H1 (cell line): ENCODE measurements around the gene SESN1. TPM values are rescaled to one million over a fixed set of nuclear protein-coding genes. Genes with fewer than 3 reads are reported as not detected.
A peak's percentile ranks its signal among the peaks of the same experiment; 100 is the strongest.

ENCODE experiments used
- CTCF ChIA-PET: fragments of 300-600 bp; sonication (Branson Sonifier 250); formaldehyde crosslinking; loops from one replicate; lab custom pipeline; 2021; ENCODE audit not compliant: partially characterized antibody; lab: Charles Lee
- POLR2A ChIA-PET: fragments of 300-600 bp; sonication (Branson Sonifier 250); formaldehyde crosslinking; loops from one replicate; lab custom pipeline; 2021; ENCODE audit warnings: inconsistent platforms; ENCODE audit not compliant: partially characterized antibody; lab: Charles Lee
- DNase-seq, 2 experiments: peaks; one replicate each; pipeline versions ENCODE4 v3.0.0 to v3.0.0-alpha.2; 2010 to 2022; ENCODE audit warnings: low spot score in 2 of 2, low read depth in 1 of 2, mixed read lengths in 1 of 2
- FAIRE-seq: peaks from 2 replicates; lab custom pipeline; 2011; peaks lifted over from hg19 to GRCh38; lab: Jason Lieb, UNC
- H2AFZ ChIP-seq: 2 replicates; pipeline ENCODE4 v1.8.1; 2012; ENCODE audit warnings: low read length, inconsistent platforms
- H2AK5ac ChIP-seq: 2 replicates; pipeline ENCODE4 v1.6.1; 2013; ENCODE audit warnings: low read depth, low read length
- H2BK120ac ChIP-seq: replicated peaks from 2 replicates; pipeline ENCODE3; 2013; ENCODE audit warnings: low read depth, low read length, inconsistent platforms
- H2BK12ac ChIP-seq: 2 replicates; pipeline ENCODE4 v1.6.1; 2013; ENCODE audit warnings: low read depth, low read length
- H2BK15ac ChIP-seq: 2 replicates; pipeline ENCODE4 v1.6.1; 2013; ENCODE audit warnings: low read length
- H2BK20ac ChIP-seq: 2 replicates; pipeline ENCODE4 v1.6.1; 2013; ENCODE audit warnings: low read length
- H2BK5ac ChIP-seq: 2 replicates; pipeline ENCODE4 v1.6.1; 2013; ENCODE audit warnings: low read depth, low read length
- H3K14ac ChIP-seq: 2 replicates; pipeline ENCODE4 v1.6.1; 2013; ENCODE audit warnings: inconsistent platforms; ENCODE audit not compliant: insufficient read length
- H3K18ac ChIP-seq: 2 replicates; pipeline ENCODE4 v1.6.1; 2013; ENCODE audit warnings: low read length; ENCODE audit errors: extremely low read depth
- H3K23ac ChIP-seq: 2 replicates; pipeline ENCODE4 v1.6.1; 2013; ENCODE audit warnings: inconsistent platforms; ENCODE audit not compliant: insufficient read length
- H3K23me2 ChIP-seq: 2 replicates; pipeline ENCODE4 v1.6.1; 2013; ENCODE audit warnings: low read depth, low read length
- H3K27ac ChIP-seq: 2 replicates; pipeline ENCODE4 v1.6.1; 2011; ENCODE audit warnings: low read depth, low read length, inconsistent platforms
- H3K27me3 ChIP-seq, 4 experiments: replicated peaks in 1 of 4; 1 replicate in 1 of 4; 2 replicates in 3 of 4; pipeline versions ENCODE4 v1.6.1 to v1.8.1; 2011 to 2013; ENCODE audit warnings: low read length in 3 of 4, mild to moderate bottlenecking in 3 of 4, inconsistent platforms in 2 of 4, mixed read lengths in 2 of 4, moderate library complexity in 1 of 4; ENCODE audit not compliant: control insufficient read depth in 3 of 4, insufficient read depth in 3 of 4; ENCODE audit errors: extremely low read depth in 1 of 4
- H3K36me3 ChIP-seq, 4 experiments: 2 replicates each; pipeline versions ENCODE4 v1.6.1 to v1.8.1; 2011 to 2013; ENCODE audit warnings: mild to moderate bottlenecking in 4 of 4, low read length in 3 of 4, moderate library complexity in 2 of 4, control low read depth in 1 of 4, inconsistent platforms in 1 of 4; ENCODE audit not compliant: insufficient read depth in 4 of 4, control insufficient read depth in 2 of 4
- H3K4ac ChIP-seq: replicated peaks from 2 replicates; pipeline ENCODE3; 2013; ENCODE audit warnings: low read length, low read depth, mixed read lengths, inconsistent platforms; ENCODE audit not compliant: insufficient read length
- H3K4me1 ChIP-seq, 4 experiments: replicated peaks in 1 of 4; 1 replicate in 1 of 4; 2 replicates in 3 of 4; pipeline versions ENCODE4 v1.6.1 to v1.8.1; 2011 to 2013; ENCODE audit warnings: low read length in 3 of 4, inconsistent platforms in 2 of 4, mixed read lengths in 1 of 4; ENCODE audit not compliant: insufficient read depth in 4 of 4, control insufficient read depth in 3 of 4
- H3K4me2 ChIP-seq, 2 experiments: 2 replicates each; pipeline versions ENCODE4 v1.6.1 to v1.8.1; 2011 to 2013; ENCODE audit warnings: low read depth in 2 of 2, low read length in 2 of 2, control low read depth in 1 of 2, inconsistent platforms in 1 of 2, mild to moderate bottlenecking in 1 of 2; ENCODE audit not compliant: insufficient read depth in 1 of 2
- H3K4me3 ChIP-seq, 4 experiments: fragments of 200-600, 300-600 bp in 1 of 4; sonication (generic), shearing (Covaris generic), sonication (Bioruptor Twin) in 1 of 4; 2 replicates each; pipeline versions ENCODE4 v1.5.1 to v1.8.1; 2011 to 2016; ENCODE audit warnings: low read length in 4 of 4, low read depth in 3 of 4, control low read depth in 2 of 4, inconsistent platforms in 2 of 4, mild to moderate bottlenecking in 2 of 4, mixed read lengths in 1 of 4, moderate library complexity in 1 of 4; ENCODE audit not compliant: insufficient read depth in 2 of 4; ENCODE audit errors: extremely low read depth in 1 of 4
- H3K56ac ChIP-seq: replicated peaks from 2 replicates; pipeline ENCODE3; 2013; ENCODE audit warnings: low read depth, mild to moderate bottlenecking, mixed read lengths, low read length, inconsistent platforms; ENCODE audit not compliant: insufficient read length
- H3K79me1 ChIP-seq: 2 replicates; pipeline ENCODE4 v1.6.1; 2013; ENCODE audit warnings: low read depth, low read length, control low read depth
- H3K79me2 ChIP-seq, 2 experiments: 2 replicates each; pipeline versions ENCODE4 v1.6.1 to v1.8.1; 2012 to 2013; ENCODE audit warnings: low read length in 2 of 2, mild to moderate bottlenecking in 2 of 2, inconsistent platforms in 1 of 2; ENCODE audit not compliant: insufficient read depth in 2 of 2, control insufficient read depth in 1 of 2
- H3K9ac ChIP-seq, 4 experiments: replicated peaks in 1 of 4; 1 replicate in 1 of 4; 2 replicates in 3 of 4; pipeline versions ENCODE4 v1.6.1 to v1.8.1; 2011 to 2013; ENCODE audit warnings: low read depth in 3 of 4, low read length in 3 of 4, control low read depth in 2 of 4, mild to moderate bottlenecking in 2 of 4, moderate library complexity in 2 of 4, inconsistent platforms in 1 of 4; ENCODE audit errors: extremely low read depth in 1 of 4
- H3K9me3 ChIP-seq, 2 experiments: 2 replicates each; pipeline versions ENCODE4 v1.6.1 to v1.8.1; 2012 to 2013; ENCODE audit warnings: mild to moderate bottlenecking in 2 of 2, moderate library complexity in 2 of 2, control low read depth in 1 of 2, inconsistent platforms in 1 of 2, low read depth in 1 of 2, low read length in 1 of 2, mixed read lengths in 1 of 2; ENCODE audit not compliant: insufficient read depth in 2 of 2
- H4K20me1 ChIP-seq, 2 experiments: replicated peaks in 1 of 2; 2 replicates each; pipeline versions ENCODE3 to v1.8.1; 2011 to 2013; ENCODE audit warnings: inconsistent platforms in 2 of 2, low read length in 2 of 2, mild to moderate bottlenecking in 1 of 2; ENCODE audit not compliant: insufficient read depth in 2 of 2, control insufficient read depth in 1 of 2
- H4K5ac ChIP-seq: 2 replicates; pipeline ENCODE4 v1.6.1; 2013; ENCODE audit warnings: low read length, low read depth, mixed read lengths, inconsistent platforms; ENCODE audit not compliant: insufficient read length
- H4K8ac ChIP-seq: 2 replicates; pipeline ENCODE4 v1.8.0; 2013; ENCODE audit warnings: mild to moderate bottlenecking, moderate library complexity, low read length, inconsistent platforms; ENCODE audit not compliant: insufficient read depth; ENCODE audit errors: extremely low read depth
- H4K91ac ChIP-seq: replicated peaks from 2 replicates; pipeline ENCODE3; 2013; ENCODE audit warnings: low read length, mixed read lengths, inconsistent platforms; ENCODE audit not compliant: insufficient read length
- CTCF ChIP-seq, 3 experiments: IDR thresholded peaks; 1 replicate in 2 of 3; 2 replicates in 1 of 3; pipeline versions ENCODE4 v1.5.1 to v1.6.1; 2011; ENCODE audit warnings: low read length in 3 of 3, mild to moderate bottlenecking in 3 of 3, inconsistent platforms in 2 of 3, low read depth in 1 of 3, moderate library complexity in 1 of 3; ENCODE audit not compliant: insufficient read depth in 1 of 3; ENCODE audit errors: control extremely low read depth in 1 of 3
- EZH2 ChIP-seq: fragments of 200-600 bp; sonication (generic); IDR thresholded peaks from 2 replicates; pipeline ENCODE4 v1.7.1; 2012; ENCODE audit warnings: low read depth, mild to moderate bottlenecking, moderate library complexity, low read length, inconsistent platforms; ENCODE audit not compliant: severe bottlenecking
- RFX5 ChIP-seq: IDR thresholded peaks from 2 replicates; pipeline ENCODE4 v1.6.1; 2011; ENCODE audit warnings: low read depth, low read length, improper control_type of control experiment, borderline replicate concordance
- WGBS, 2 experiments: shearing (Covaris generic) in 1 of 2; methylation state at CpG; one replicate each; pipeline versions ENCODE4 v1.1.6 to v1.1.7; 2013 to 2015; ENCODE audit warnings: low lambda C conversion rate in 2 of 2, mixed read lengths in 2 of 2, inconsistent platforms in 1 of 2, low coverage in 1 of 2, missing lambda C conversion rate in 1 of 2; ENCODE audit not compliant: insufficient replicate concordance in 2 of 2, insufficient coverage in 1 of 2, insufficient read length in 1 of 2; ENCODE audit errors: extremely low coverage in 1 of 2, missing lambda C conversion rate in 1 of 2; 5-methylcytosine and 5-hydroxymethylcytosine counted together
- polyA plus RNA-seq, 7 experiments: library from polyadenylated mRNA; depleted of rRNA in 3 of 7; stranded (reverse) in 5 of 7; unstranded in 2 of 7; fragments of >200 nt in 5 of 7; fragments of 200-250 nt in 2 of 7; gene quantifications; 1 replicate in 5 of 7; 2 replicates in 1 of 7; 4 replicates in 1 of 7; pipeline versions ENCODE4 v1.2.1 to v1.2.3, GENCODE V29; 2011 to 2013; ENCODE audit warnings: missing spikeins in 2 of 7, mixed read lengths in 2 of 7
- total RNA-seq: library from RNA; stranded (reverse); fragmentation: NEBNext Ultra II Directional; extraction: Animal tissue kit (Norgen Biotek cat#: 25700); gene quantifications from 2 replicates; pipeline ENCODE4 v1.2.1, GENCODE V29; 2021

Gene SESN1
- total and polyA plus RNA-seq, 2 of the 8 experiments (the other 6 are each of a cell fraction or from before 2014, with no cell fraction given), result 12.8 to 15.6 TPM

- Histone ChIP-seq H3K4me2 (no peak overlapping the region), H3K18ac (no peak overlapping the region), H3K4me1 (no peaks in the 10 kb centered on the region), H3K23me2 (no peaks in the 10 kb centered on the region), H4K8ac (no peak overlapping the region), H3K36me3 (no peaks in the 10 kb centered on the region), H3K9ac (no peak overlapping the region), H3K79me2 (no peaks in the 10 kb centered on the region), H2BK120ac (no peak overlapping the region), H3K14ac (no peak overlapping the region), H3K79me1 (no peaks in the 10 kb centered on the region), H2BK12ac (no peak overlapping the region), H4K91ac (no peak overlapping the region), H3K9me3 (no peaks in the 10 kb centered on the region), H3K56ac (no peak overlapping the region), H2AK5ac (no peak overlapping the region), H2BK20ac (no peak overlapping the region), H3K4me3 (no peak overlapping the region), H2AFZ (no peak overlapping the region), H3K23ac (no peak overlapping the region), H3K27me3 (no peaks in the 10 kb centered on the region), H2BK5ac (no peak overlapping the region), H2BK15ac (no peak overlapping the region), H3K4ac (no peak overlapping the region), H4K20me1 (peaks cover 0 to 3% of the 10 kb centered on the region in 2 experiments), H3K27ac (no peak overlapping the region), H4K5ac (no peak overlapping the region)
- TF ChIP-seq EZH2, result no peak
- peak in 1 of 3 experiments; percentile 20; a peak in 1 of 4 replicates for TF ChIP-seq CTCF (IDR thresholded peaks at IDR 0.05; ENCODE audit: control extremely low read depth in 1 of 3, insufficient read depth in 1 of 3, low read depth in 1 of 3, low read length in 3 of 3)
- no peak for TF ChIP-seq RFX5
- ChIA-PET CTCF (interaction anchor here (0.6 to 1.4 kb wide), 9 partner anchors 11 to 361 kb away, joined by 3 to 6 read pairs (median 3); no protein-coding TSS in a partner anchor), POLR2A (interaction anchor here (0.6 to 1.1 kb wide), 2 partner anchors 12 to 954 kb away, joined by 3 read pairs; no protein-coding TSS in a partner anchor)
- WGBS, 2 experiments, result 94% methylated on average over 1 of the region's 1 CpG; no CpG with 5 or more reads in 1 of the 2 experiments
- FAIRE-seq (no peak), DNase-seq (no peak)
These were observed 12.5 kb downstream of the SESN1 start for GRCh38 chr6:109082188-109082577.
